A549 (cell line): ENCODE measurements around the gene INSM1. TPM values are rescaled to one million over a fixed set of nuclear protein-coding genes. Genes with fewer than 3 reads are reported as not detected.

Experiments used
- ATAC-seq, 2 experiments: fragments of 200-7000 bp in 1 of 2; fragments of >200 bp in 1 of 2; cut with Nextera tagmentation in 1 of 2; cut with Tn5 transposase in 1 of 2; 3 replicates each; pipeline versions ENCODE4 v1.8.0 to v1.9.1; 2018 to 2020; ENCODE audit warnings: mild to moderate bottlenecking in 1 of 2, moderate library complexity in 1 of 2
- CTCF ChIA-PET: fragments of 300-600 bp; sonication (Branson Sonifier 250); formaldehyde crosslinking; extraction: SDS; loops from one replicate; lab custom pipeline; 2021; ENCODE audit warnings: antibody characterized with exemption, inconsistent platforms; lab: Yijun Ruan, JAX
- POLR2A ChIA-PET: fragments of 350-600 bp; formaldehyde crosslinking; extraction: SDS; loops from one replicate; lab custom pipeline; 2021; ENCODE audit warnings: antibody characterized with exemption, inconsistent platforms; lab: Yijun Ruan, JAX
- DNase-seq, 2 experiments: peaks; one replicate each; pipeline versions ENCODE4 v3.0.0 to v3.0.0-alpha.2; 2011 to 2016; ENCODE audit warnings: low read depth in 1 of 2, low spot score in 1 of 2
- FAIRE-seq: peaks from 2 replicates; lab custom pipeline; 2011; peaks lifted over from hg19 to GRCh38; lab: Jason Lieb, UNC
- H3K27ac ChIP-seq, 2 experiments: fragments of >200 bp; sonication (Bioruptor Twin); formaldehyde crosslinking; 3 replicates each; pipeline ENCODE4 v1.5.1; 2016 to 2017
- H3K4me1 ChIP-seq: fragments of >200 bp; sonication (Bioruptor Twin); formaldehyde crosslinking; 3 replicates; pipeline ENCODE4 v1.6.1; 2016
- H3K4me2 ChIP-seq: fragments of >200 bp; sonication (Bioruptor Twin); formaldehyde crosslinking; 3 replicates; pipeline ENCODE4 v1.6.1; 2016
- H3K4me3 ChIP-seq: fragments of >200 bp; sonication (Bioruptor Twin); formaldehyde crosslinking; 3 replicates; pipeline ENCODE4 v1.5.1; 2016
- H3K9me3 ChIP-seq: fragments of >200 bp; sonication (Bioruptor Twin); formaldehyde crosslinking; 3 replicates; pipeline ENCODE4 v1.6.1; 2016
- BHLHE40 ChIP-seq: IDR thresholded peaks from 2 replicates; pipeline ENCODE4 v1.6.1; 2012; ENCODE audit warnings: low read depth, low read length, inconsistent platforms
- CBX2 ChIP-seq: fragments of 200-600 bp; sonication (generic); IDR thresholded peaks from 2 replicates; pipeline ENCODE4 v1.6.1; 2016; ENCODE audit warnings: low read depth, mild to moderate bottlenecking, borderline replicate concordance
- CHD2 ChIP-seq: fragments of 150-350 bp; IDR thresholded peaks from 2 replicates; pipeline ENCODE4 v1.6.1; 2014; ENCODE audit warnings: low read length; ENCODE audit not compliant: partially characterized antibody
- CHD4 ChIP-seq: fragments of 200-600 bp; sonication (generic); IDR thresholded peaks from 2 replicates; pipeline ENCODE4 v1.6.1; 2016; ENCODE audit warnings: antibody characterized with exemption, mild to moderate bottlenecking, borderline replicate concordance
- HOXB13 ChIP-seq: fragments of 250-450 bp; sonication (Bioruptor Pico); IDR thresholded peaks from 2 replicates; pipeline ENCODE4 v1.5.0; 2020; ENCODE audit warnings: low read depth, mild to moderate bottlenecking, moderate library complexity
- HOXB5 ChIP-seq: fragments of 250-450 bp; sonication (Bioruptor Pico); IDR thresholded peaks from 2 replicates; pipeline ENCODE4 v1.5.0; 2020; ENCODE audit warnings: mild to moderate bottlenecking, moderate library complexity
- KDM1A ChIP-seq: fragments of 200-600 bp; sonication (generic); IDR thresholded peaks from 2 replicates; pipeline ENCODE4 v1.6.1; 2016; ENCODE audit warnings: low read depth, mild to moderate bottlenecking
- RNF2 ChIP-seq: fragments of 200-600 bp; sonication (generic); IDR thresholded peaks from 2 replicates; pipeline ENCODE4 v1.6.1; 2016; ENCODE audit warnings: low read depth, mild to moderate bottlenecking, antibody characterized with exemption, moderate library complexity, borderline replicate concordance
- SMC3 ChIP-seq: fragments of >200 bp; sonication (Bioruptor Twin); formaldehyde crosslinking; IDR thresholded peaks from 3 replicates; pipeline ENCODE4 v1.6.1; 2018; ENCODE audit warnings: inconsistent platforms
- SREBF2 ChIP-seq: fragments of 450-650 bp; IDR thresholded peaks from 2 replicates; pipeline ENCODE4 v1.6.1; 2014; ENCODE audit warnings: mild to moderate bottlenecking, moderate library complexity
- TP53 ChIP-seq: fragments of 250-450 bp; sonication (Bioruptor Pico); IDR thresholded peaks from 2 replicates; pipeline ENCODE4 v1.5.0; 2021; ENCODE audit warnings: mild to moderate bottlenecking, moderate library complexity
- ZC3H11A ChIP-seq: fragments of 450-650 bp; IDR thresholded peaks from 2 replicates; pipeline ENCODE4 v1.6.1; 2014; ENCODE audit warnings: antibody characterized with exemption, mild to moderate bottlenecking
- WGBS: methylation state at CpG from one replicate; pipeline ENCODE4 v1.1.6; 2017; ENCODE audit errors: missing lambda C conversion rate; 5-methylcytosine and 5-hydroxymethylcytosine counted together
- polyA plus RNA-seq, 4 experiments: library from polyadenylated mRNA; depleted of rRNA in 3 of 4; stranded (reverse); fragments of >200 nt; fragmentation: RNase III in 1 of 4; extraction: RNeasy Plus Mini Kit Qiagen cat#74134 plus additional on column Dnase treatment in 1 of 4; gene quantifications; 2 replicates in 3 of 4; 3 replicates in 1 of 4; pipeline ENCODE4 v1.2.3, GENCODE V29; 2011 to 2017
- TF ChIP-seq, protein P1 (sequence below): fragments of 150-350 bp; IDR thresholded peaks from 2 replicates; pipeline ENCODE4 v1.6.1; 2014; ENCODE audit warnings: low read depth, mild to moderate bottlenecking, low read length
- TF ChIP-seq, protein P2 (sequence below): IDR thresholded peaks from 2 replicates; pipeline ENCODE4 v1.6.1; 2012
- TF ChIP-seq, protein P3 (sequence below): IDR thresholded peaks from 2 replicates; pipeline ENCODE4 v1.6.1; 2012; ENCODE audit warnings: low read depth, borderline replicate concordance
- TF ChIP-seq, protein P4 (sequence below): fragments of 200-600 bp; sonication (generic); IDR thresholded peaks from 2 replicates; pipeline ENCODE4 v1.6.1; 2016; ENCODE audit warnings: antibody characterized with exemption, mild to moderate bottlenecking, moderate library complexity
- TF ChIP-seq, protein P5 (sequence below): fragments of 250-450 bp; sonication (Bioruptor Pico); IDR thresholded peaks from 2 replicates; pipeline ENCODE4 v1.5.0; 2021; ENCODE audit warnings: mild to moderate bottlenecking, moderate library complexity, borderline replicate concordance
- TF ChIP-seq, protein P6 (sequence below): fragments of >200 bp; sonication (Bioruptor Twin); formaldehyde crosslinking; IDR thresholded peaks from 3 replicates; pipeline ENCODE4 v1.6.1; 2016
- TF ChIP-seq, protein P7 (sequence below): fragments of >200 bp; sonication (Bioruptor Twin); formaldehyde crosslinking; IDR thresholded peaks from 3 replicates; pipeline ENCODE4 v1.5.1; 2016

The INSM1 gene
- polyA plus RNA-seq, 2 of the 4 experiments (the other 2 are of a cell fraction): not detected

DNA sequence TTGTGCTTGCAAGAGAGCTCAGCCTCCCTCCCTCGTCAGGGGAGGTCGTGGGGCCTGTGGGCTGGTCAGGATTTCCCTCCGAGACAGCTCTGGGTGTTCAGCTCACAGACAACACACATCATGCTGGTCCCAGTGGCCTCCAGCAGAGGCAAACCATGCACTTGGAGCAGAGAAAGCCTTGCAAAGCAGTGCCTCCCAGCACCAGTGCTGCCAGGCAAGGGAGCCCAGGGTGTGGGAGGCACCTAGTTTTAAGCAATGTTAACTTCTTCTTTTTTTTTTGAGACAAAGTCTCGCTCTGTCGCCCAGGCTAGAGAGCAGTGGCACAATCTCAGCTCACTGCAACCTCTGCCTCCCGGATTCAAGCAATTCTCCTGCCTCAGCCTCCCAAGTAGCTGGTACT, 34.0 kb upstream of the INSM1 start:
- TF ChIP-seq, protein P1, sequence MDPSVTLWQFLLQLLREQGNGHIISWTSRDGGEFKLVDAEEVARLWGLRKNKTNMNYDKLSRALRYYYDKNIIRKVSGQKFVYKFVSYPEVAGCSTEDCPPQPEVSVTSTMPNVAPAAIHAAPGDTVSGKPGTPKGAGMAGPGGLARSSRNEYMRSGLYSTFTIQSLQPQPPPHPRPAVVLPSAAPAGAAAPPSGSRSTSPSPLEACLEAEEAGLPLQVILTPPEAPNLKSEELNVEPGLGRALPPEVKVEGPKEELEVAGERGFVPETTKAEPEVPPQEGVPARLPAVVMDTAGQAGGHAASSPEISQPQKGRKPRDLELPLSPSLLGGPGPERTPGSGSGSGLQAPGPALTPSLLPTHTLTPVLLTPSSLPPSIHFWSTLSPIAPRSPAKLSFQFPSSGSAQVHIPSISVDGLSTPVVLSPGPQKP: no peak
- TF ChIP-seq HOXB5 (CRISPR knock-in tag) (no peak), SMC3 (no peak), RNF2 (no peak), BHLHE40 (no peak), CBX2 (no peak), SREBF2 (no peak), CHD2 (no peak), HOXB13 (CRISPR knock-in tag) (no peak), CHD4 (no peak), ZC3H11A (no peak), KDM1A (no peak), TP53 (CRISPR knock-in tag) (no peak)
- TF ChIP-seq, protein P2, sequence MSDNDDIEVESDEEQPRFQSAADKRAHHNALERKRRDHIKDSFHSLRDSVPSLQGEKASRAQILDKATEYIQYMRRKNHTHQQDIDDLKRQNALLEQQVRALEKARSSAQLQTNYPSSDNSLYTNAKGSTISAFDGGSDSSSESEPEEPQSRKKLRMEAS: no peak
- TF ChIP-seq, protein P3, sequence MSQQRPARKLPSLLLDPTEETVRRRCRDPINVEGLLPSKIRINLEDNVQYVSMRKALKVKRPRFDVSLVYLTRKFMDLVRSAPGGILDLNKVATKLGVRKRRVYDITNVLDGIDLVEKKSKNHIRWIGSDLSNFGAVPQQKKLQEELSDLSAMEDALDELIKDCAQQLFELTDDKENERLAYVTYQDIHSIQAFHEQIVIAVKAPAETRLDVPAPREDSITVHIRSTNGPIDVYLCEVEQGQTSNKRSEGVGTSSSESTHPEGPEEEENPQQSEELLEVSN: no peak
- TF ChIP-seq, protein P4, sequence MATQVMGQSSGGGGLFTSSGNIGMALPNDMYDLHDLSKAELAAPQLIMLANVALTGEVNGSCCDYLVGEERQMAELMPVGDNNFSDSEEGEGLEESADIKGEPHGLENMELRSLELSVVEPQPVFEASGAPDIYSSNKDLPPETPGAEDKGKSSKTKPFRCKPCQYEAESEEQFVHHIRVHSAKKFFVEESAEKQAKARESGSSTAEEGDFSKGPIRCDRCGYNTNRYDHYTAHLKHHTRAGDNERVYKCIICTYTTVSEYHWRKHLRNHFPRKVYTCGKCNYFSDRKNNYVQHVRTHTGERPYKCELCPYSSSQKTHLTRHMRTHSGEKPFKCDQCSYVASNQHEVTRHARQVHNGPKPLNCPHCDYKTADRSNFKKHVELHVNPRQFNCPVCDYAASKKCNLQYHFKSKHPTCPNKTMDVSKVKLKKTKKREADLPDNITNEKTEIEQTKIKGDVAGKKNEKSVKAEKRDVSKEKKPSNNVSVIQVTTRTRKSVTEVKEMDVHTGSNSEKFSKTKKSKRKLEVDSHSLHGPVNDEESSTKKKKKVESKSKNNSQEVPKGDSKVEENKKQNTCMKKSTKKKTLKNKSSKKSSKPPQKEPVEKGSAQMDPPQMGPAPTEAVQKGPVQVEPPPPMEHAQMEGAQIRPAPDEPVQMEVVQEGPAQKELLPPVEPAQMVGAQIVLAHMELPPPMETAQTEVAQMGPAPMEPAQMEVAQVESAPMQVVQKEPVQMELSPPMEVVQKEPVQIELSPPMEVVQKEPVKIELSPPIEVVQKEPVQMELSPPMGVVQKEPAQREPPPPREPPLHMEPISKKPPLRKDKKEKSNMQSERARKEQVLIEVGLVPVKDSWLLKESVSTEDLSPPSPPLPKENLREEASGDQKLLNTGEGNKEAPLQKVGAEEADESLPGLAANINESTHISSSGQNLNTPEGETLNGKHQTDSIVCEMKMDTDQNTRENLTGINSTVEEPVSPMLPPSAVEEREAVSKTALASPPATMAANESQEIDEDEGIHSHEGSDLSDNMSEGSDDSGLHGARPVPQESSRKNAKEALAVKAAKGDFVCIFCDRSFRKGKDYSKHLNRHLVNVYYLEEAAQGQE: no peak
- TF ChIP-seq, protein P5, sequence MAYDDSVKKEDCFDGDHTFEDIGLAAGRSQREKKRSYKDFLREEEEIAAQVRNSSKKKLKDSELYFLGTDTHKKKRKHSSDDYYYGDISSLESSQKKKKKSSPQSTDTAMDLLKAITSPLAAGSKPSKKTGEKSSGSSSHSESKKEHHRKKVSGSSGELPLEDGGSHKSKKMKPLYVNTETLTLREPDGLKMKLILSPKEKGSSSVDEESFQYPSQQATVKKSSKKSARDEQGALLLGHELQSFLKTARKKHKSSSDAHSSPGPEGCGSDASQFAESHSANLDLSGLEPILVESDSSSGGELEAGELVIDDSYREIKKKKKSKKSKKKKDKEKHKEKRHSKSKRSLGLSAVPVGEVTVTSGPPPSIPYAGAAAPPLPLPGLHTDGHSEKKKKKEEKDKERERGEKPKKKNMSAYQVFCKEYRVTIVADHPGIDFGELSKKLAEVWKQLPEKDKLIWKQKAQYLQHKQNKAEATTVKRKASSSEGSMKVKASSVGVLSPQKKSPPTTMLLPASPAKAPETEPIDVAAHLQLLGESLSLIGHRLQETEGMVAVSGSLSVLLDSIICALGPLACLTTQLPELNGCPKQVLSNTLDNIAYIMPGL (CRISPR knock-in tag): no peak
- TF ChIP-seq, protein P6, sequence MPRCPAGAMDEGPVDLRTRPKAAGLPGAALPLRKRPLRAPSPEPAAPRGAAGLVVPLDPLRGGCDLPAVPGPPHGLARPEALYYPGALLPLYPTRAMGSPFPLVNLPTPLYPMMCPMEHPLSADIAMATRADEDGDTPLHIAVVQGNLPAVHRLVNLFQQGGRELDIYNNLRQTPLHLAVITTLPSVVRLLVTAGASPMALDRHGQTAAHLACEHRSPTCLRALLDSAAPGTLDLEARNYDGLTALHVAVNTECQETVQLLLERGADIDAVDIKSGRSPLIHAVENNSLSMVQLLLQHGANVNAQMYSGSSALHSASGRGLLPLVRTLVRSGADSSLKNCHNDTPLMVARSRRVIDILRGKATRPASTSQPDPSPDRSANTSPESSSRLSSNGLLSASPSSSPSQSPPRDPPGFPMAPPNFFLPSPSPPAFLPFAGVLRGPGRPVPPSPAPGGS: no peak
- TF ChIP-seq, protein P7, sequence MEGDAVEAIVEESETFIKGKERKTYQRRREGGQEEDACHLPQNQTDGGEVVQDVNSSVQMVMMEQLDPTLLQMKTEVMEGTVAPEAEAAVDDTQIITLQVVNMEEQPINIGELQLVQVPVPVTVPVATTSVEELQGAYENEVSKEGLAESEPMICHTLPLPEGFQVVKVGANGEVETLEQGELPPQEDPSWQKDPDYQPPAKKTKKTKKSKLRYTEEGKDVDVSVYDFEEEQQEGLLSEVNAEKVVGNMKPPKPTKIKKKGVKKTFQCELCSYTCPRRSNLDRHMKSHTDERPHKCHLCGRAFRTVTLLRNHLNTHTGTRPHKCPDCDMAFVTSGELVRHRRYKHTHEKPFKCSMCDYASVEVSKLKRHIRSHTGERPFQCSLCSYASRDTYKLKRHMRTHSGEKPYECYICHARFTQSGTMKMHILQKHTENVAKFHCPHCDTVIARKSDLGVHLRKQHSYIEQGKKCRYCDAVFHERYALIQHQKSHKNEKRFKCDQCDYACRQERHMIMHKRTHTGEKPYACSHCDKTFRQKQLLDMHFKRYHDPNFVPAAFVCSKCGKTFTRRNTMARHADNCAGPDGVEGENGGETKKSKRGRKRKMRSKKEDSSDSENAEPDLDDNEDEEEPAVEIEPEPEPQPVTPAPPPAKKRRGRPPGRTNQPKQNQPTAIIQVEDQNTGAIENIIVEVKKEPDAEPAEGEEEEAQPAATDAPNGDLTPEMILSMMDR: no peak
- Histone ChIP-seq H3K9me3 (peaks cover 4% of the 10 kb centered on the region; the same call in 1 of the 3 replicates), H3K4me3 (no peak overlapping the region), H3K4me2 (no peak overlapping the region), H3K27ac (no peak overlapping the region), H3K4me1 (no peaks in the 10 kb centered on the region)
- ATAC-seq (peak; percentile 39 to 51; a peak in 2 of 6 replicates), DNase-seq (no peak), FAIRE-seq (no peak)
- POLR2A ChIA-PET: no interaction called here
- CTCF ChIA-PET: no interaction called here
- WGBS: 55% methylated on average over 6 of the region's 6 CpGs
